NCI-H526 treated with DMSO at 0.1 percent for 48 hours (cell line): ENCODE measurements around the gene IGFL4.

Source experiments
- DNase-seq: peaks from one replicate; lab custom pipeline; 2025; lab: John Stamatoyannopoulos, UW

The IGFL4 gene

DNA sequence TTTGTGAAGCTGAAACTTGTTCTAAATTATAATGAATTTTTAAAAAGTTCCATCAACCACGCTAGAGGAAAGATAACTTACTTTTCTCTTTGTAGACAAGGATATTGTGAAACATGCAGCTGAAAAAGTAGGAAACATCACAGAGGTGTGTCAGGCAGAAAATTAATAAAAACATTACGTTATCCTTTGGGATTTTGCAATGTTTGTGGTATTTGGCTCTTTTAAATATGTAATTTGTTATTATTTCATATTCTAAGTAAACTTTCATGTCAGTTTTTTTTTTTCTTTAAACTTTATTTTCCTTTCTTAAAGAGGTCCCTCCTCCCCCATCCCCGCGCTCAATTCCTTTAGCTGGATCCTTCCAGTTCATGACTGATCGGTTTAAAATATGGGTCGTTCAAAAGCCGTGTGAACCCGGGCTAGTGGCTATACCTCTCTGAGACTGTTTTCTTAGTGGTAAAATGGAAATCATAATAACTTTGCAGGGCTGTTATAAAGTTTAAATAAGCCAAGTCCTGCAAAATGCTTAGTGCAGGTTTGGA lies 46.3 kb downstream of the IGFL4 start:
- DNase-seq: no peak

DNA sequence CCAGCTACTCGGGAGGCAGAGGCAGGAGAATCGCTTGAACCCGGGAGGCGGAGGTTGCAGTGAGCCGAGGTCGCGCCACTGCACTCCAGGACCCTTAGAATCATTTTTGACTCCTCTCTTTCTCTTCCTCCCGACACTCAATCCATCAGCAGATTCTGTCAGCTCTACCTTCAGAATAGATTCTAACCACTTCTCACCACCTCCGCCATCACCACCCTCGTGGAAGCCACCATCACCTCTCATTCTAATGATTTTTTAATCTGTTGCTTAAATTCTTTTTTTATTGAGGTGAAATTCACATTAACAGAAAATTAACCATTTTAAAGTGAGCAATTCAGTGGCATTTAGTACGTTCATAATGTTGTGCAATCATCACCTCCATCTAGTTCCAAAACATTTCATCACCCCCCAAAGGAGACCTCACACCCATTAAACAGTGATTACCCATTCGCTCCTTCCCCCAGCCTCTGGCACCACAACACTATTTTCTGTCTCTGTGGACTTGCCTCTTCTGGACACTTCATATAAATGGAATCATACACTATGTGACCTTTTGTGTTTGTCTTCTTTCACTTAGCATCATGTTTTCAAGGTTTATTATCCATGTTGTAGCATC lies 50.6 kb downstream of the IGFL4 start:
- DNase-seq: no peak
